Esophagus muscularis mucosa (tissue), 4 donors: ENCODE measurements around the gene ATL2.

Experiments
- CTCF ChIP-seq, 3 experiments: fragments of 200-600 bp in 2 of 3; fragments of 450-650 bp in 1 of 3; sonication (generic) in 2 of 3; IDR thresholded peaks; one replicate each; pipeline ENCODE4 v1.5.1; 2017 to 2019; ENCODE audit warnings: antibody characterized with exemption in 3 of 3, mild to moderate bottlenecking in 2 of 3, moderate library complexity in 1 of 3
- EP300 ChIP-seq: sonication (generic); formaldehyde crosslinking; IDR thresholded peaks from one replicate; pipeline ENCODE4 v1.6.1; 2017; ENCODE audit warnings: antibody characterized with exemption
- POLR2A ChIP-seq: fragments of 450-650 bp; IDR thresholded peaks from one replicate; pipeline ENCODE4 v1.6.1; 2017; ENCODE audit warnings: antibody characterized with exemption, moderate library complexity, mild to moderate bottlenecking, low read depth
- POLR2AphosphoS5 ChIP-seq, 2 donors: sonication (generic); formaldehyde crosslinking; IDR thresholded peaks; one replicate each; pipeline ENCODE4 v1.6.1; 2017; ENCODE audit warnings: antibody characterized with exemption in 2 of 2

GRCh38 chr2:38264396-38265221 lies 112.5 kb downstream of the ATL2 start:
- TF ChIP-seq EP300 (no peak), CTCF (IDR thresholded peaks at IDR 0.05) (no peak), POLR2A (no peak), POLR2AphosphoS5 (IDR thresholded peaks at IDR 0.05) (no peak)
